ENCODE data around the gene SUN2. TPM values are rescaled to one million over a fixed set of nuclear protein-coding genes. Genes with fewer than 3 reads are reported as not detected.

SUN2 gene
- total RNA-seq, 1 donor from 2014 or later, result 121 TPM

Other genes starting within 250 kb of the SUN2 start
- gene DDX17, start 249.7 kb downstream of the SUN2 start, total RNA-seq, result 378 and 391 TPM in 2 replicates
- gene DMC1, start 185.8 kb downstream of the SUN2 start, total RNA-seq, result 10.8 and 13.6 TPM in 2 replicates
- gene FAM227A, start 99.6 kb downstream of the SUN2 start, total RNA-seq, result 0.05 and 0.28 TPM in 2 replicates
- gene CBY1, start 99.4 kb downstream of the SUN2 start, total RNA-seq, result 10.3 and 11.2 TPM in 2 replicates
- 128 and 138 TPM in 2 replicates for gene TOMM22, start 74.0 kb downstream of the SUN2 start, total RNA-seq
- gene JOSD1, start 55.1 kb downstream of the SUN2 start, total RNA-seq, result 101 and 105 TPM in 2 replicates
- 101 and 106 TPM in 2 replicates for gene GTPBP1, start 50.1 kb downstream of the SUN2 start, total RNA-seq
- gene DNAL4, start 38.1 kb upstream of the SUN2 start, total RNA-seq, result 4.7 and 6.1 TPM in 2 replicates
- gene NPTXR, start 88.0 kb upstream of the SUN2 start, total RNA-seq, result 1.4 and 1.7 TPM in 2 replicates
- gene CBX6, start 116.2 kb upstream of the SUN2 start, total RNA-seq, result 117 and 120 TPM in 2 replicates
- gene APOBEC3A, start 201.6 kb upstream of the SUN2 start, total RNA-seq, result not detected in 2 replicates
- gene APOBEC3B, start 226.3 kb upstream of the SUN2 start, total RNA-seq, result 17.0 and 17.2 TPM in 2 replicates